Stimulated activated memory B cell treated with anti-CD40 and anti-IgM and Interleukin-4, amounts not matched to agents 10 μg/mL and 1 μg/mL and 100 μg/mL, for 72 hours (primary cell): ENCODE results near the gene MACROD2.
A peak's percentile ranks its signal among the peaks of the same experiment; 100 is the strongest.
"Not testable (repeated sequence)": the region's sequence is repeated elsewhere in the genome, so short reads cannot be mapped to it uniquely, and the experiment has no call there.

Source experiments
- ATAC-seq: fragments of 150-1000 bp; cut with Tn5 transposase; 2 replicates; pipeline ENCODE4 v1.10.0; 2021
- H3K27ac Mint-ChIP-seq: one replicate; pipeline ENCODE4 v1.8.0; 2022; ENCODE audit warnings: mild to moderate bottlenecking, mixed read lengths
- H3K27me3 Mint-ChIP-seq: one replicate; pipeline ENCODE4 v1.8.0; 2022; ENCODE audit warnings: mixed read lengths
- H3K36me3 Mint-ChIP-seq: one replicate; pipeline ENCODE4 v1.8.0; 2022; ENCODE audit warnings: mixed read lengths
- H3K4me1 Mint-ChIP-seq: one replicate; pipeline ENCODE4 v1.8.0; 2022; ENCODE audit warnings: mixed read lengths
- H3K4me3 Mint-ChIP-seq: one replicate; pipeline ENCODE4 v1.8.0; 2022; ENCODE audit warnings: mild to moderate bottlenecking, moderate library complexity, mixed read lengths
- H3K9me3 Mint-ChIP-seq: one replicate; pipeline ENCODE4 v1.8.0; 2022; ENCODE audit warnings: mixed read lengths

MACROD2 gene

GRCh38 chr20:15119852-15120487, 1124.7 kb downstream of the MACROD2 start:
- no peaks in the 10 kb centered on the region for H3K9me3 Mint-ChIP-seq
- no peaks in the 10 kb centered on the region for H3K27me3 Mint-ChIP-seq
- H3K36me3 Mint-ChIP-seq, result no peaks in the 10 kb centered on the region
- no peak overlapping the region for H3K27ac Mint-ChIP-seq
- no peak for ATAC-seq
- H3K4me1 Mint-ChIP-seq, result no peaks in the 10 kb centered on the region
- no peak overlapping the region for H3K4me3 Mint-ChIP-seq

GRCh38 chr20:15122613-15123012, 1127.3 kb downstream of the MACROD2 start:
- no peak overlapping the region for H3K4me3 Mint-ChIP-seq
- no peaks in the 10 kb centered on the region for H3K9me3 Mint-ChIP-seq
- H3K36me3 Mint-ChIP-seq, result no peaks in the 10 kb centered on the region
- H3K27me3 Mint-ChIP-seq, result no peaks in the 10 kb centered on the region
- no peaks in the 10 kb centered on the region for H3K4me1 Mint-ChIP-seq
- ATAC-seq, result no peak
- H3K27ac Mint-ChIP-seq, result no peak overlapping the region

GRCh38 chr20:15131176-15131575, 1135.9 kb downstream of the MACROD2 start:
- no peaks in the 10 kb centered on the region for H3K4me1 Mint-ChIP-seq
- H3K27me3 Mint-ChIP-seq, result peaks cover 22% of the 10 kb centered on the region
- H3K36me3 Mint-ChIP-seq, result no peaks in the 10 kb centered on the region
- no peak for ATAC-seq
- no peak overlapping the region for H3K4me3 Mint-ChIP-seq
- no peak overlapping the region for H3K27ac Mint-ChIP-seq
- no peaks in the 10 kb centered on the region for H3K9me3 Mint-ChIP-seq

DNA sequence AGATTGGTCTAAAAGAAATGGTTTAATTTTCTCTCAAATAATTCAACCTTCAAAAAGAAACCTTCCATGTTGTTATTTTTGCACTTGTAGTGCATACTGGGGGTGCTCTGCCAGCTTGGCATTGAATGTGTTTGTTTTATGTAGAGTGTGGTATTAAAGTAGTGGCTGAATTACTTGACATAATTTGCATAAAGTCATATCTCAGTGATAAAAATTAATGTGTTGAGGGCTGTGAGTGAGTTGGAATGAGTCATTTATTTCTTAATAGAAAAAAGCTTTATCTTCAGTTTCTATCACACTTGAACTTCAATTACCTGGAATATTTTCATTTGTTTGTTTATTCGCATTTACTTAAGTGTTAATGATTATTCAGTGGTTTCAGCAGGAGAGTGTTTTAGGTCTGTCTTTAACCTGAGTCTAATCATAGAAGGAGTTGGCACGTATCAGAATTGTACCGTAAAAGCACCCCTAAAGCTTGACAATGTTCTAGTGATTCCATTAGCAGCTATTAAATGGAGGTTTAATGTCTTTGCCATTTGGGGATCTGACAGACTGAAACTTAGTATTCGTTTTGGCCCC, 1143.3 kb downstream of the MACROD2 start:
- Mint-ChIP-seq H3K4me3 (no peak overlapping the region), H3K4me1 (no peaks in the 10 kb centered on the region), H3K36me3 (no peaks in the 10 kb centered on the region), H3K27me3 (no peaks in the 10 kb centered on the region), H3K9me3 (no peaks in the 10 kb centered on the region), H3K27ac (no peak overlapping the region)
- no peak for ATAC-seq

- no peaks in the 10 kb centered on the region for H3K4me1 Mint-ChIP-seq
- no peaks in the 10 kb centered on the region for H3K9me3 Mint-ChIP-seq
- no peak overlapping the region for H3K4me3 Mint-ChIP-seq
- no peak overlapping the region for H3K27ac Mint-ChIP-seq
- no peak for ATAC-seq
- H3K36me3 Mint-ChIP-seq, result no peaks in the 10 kb centered on the region
- no peaks in the 10 kb centered on the region for H3K27me3 Mint-ChIP-seq
Measured at GRCh38 chr20:15139522-15139921, 1144.2 kb downstream of the MACROD2 start.

DNA sequence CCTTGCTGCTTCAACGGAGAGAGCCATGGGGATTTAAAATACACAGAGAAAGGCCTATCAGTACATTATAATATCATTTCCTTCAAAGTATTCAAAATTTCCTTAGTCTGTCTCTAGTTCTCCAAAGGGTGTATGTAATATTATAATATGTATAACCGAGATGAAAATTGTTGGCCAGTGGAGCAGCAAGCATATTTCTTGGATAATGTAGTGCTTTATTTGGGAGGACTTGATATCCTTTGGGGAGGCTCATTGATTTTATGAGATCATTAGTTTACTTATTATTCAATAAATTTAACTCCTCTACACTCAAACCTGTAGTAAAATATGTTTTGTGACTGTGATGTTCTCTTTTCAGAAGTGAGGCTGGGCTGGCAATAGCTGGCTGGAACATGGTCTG, 1145.0 kb downstream of the MACROD2 start:
- H3K27ac Mint-ChIP-seq, result no peak overlapping the region
- H3K27me3 Mint-ChIP-seq, result no peaks in the 10 kb centered on the region
- no peaks in the 10 kb centered on the region for H3K4me1 Mint-ChIP-seq
- ATAC-seq, result no peak
- H3K9me3 Mint-ChIP-seq, result no peaks in the 10 kb centered on the region
- H3K4me3 Mint-ChIP-seq, result no peak overlapping the region
- no peaks in the 10 kb centered on the region for H3K36me3 Mint-ChIP-seq

DNA sequence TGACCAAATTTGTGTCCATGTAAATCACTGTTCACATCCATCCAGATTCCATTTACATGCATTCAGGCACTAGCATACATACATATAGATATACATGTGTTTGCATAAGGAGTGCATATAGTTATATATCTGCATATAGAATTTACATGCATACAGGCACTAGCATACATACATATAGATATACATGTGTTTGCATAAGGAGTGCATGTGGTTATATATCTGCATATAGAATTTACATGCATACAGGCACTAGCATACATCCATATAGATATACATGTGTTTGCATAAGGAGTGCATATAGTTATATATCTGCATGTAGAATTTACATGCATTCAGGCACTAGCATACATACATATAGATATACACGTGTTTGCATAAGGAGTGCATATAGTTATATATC, 1145.6 kb downstream of the MACROD2 start:
- H3K36me3 Mint-ChIP-seq, H3K27ac Mint-ChIP-seq, H3K27me3 Mint-ChIP-seq, H3K9me3 Mint-ChIP-seq, H3K4me1 Mint-ChIP-seq, ATAC-seq, H3K4me3 Mint-ChIP-seq: not testable (repeated sequence)

DNA sequence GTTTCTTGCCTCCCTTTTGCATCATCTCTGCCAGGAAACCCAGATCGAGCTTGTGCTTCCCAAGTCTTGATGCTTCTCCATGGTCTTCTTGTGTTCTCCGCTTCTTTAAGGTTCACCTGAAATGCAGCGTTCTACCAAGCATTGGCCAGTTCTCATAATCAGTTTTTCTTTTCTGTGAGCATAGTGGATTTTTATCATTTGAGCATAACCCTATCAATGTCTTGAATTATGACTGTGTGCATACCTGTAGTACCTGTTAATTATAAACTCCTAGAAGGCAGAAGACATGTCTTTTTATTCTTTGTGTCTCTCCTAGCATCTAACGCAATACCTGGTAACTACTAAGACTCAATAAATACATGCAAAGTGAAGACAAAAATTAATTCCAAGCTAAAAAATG, 1146.5 kb downstream of the MACROD2 start:
- Mint-ChIP-seq H3K4me3 (no peak overlapping the region), H3K9me3 (no peaks in the 10 kb centered on the region), H3K4me1 (no peaks in the 10 kb centered on the region), H3K36me3 (no peaks in the 10 kb centered on the region), H3K27me3 (no peaks in the 10 kb centered on the region), H3K27ac (no peak overlapping the region)
- no peak for ATAC-seq

DNA sequence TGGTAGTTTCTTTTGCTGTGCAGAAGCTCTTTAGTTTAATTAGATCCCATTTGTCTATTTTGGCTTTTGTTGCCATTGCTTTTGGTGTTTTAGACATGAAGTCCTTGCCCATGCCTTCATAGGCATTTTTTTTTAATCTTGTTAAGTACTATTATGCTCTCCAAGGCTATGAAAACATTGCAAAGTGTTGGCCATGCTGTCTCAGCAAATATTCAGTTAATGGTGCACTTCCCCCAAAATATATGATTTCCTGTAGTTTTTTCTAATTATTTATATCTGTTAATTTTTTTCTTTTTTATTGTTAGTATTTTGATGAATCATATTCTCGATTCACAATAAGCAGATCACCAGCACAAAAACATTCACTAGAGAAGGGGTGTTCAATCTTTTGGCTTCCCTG, 1148.2 kb downstream of the MACROD2 start:
- ATAC-seq, result no peak
- Mint-ChIP-seq H3K36me3 (no peaks in the 10 kb centered on the region), H3K4me1 (no peaks in the 10 kb centered on the region), H3K27ac (no peak overlapping the region), H3K27me3 (no peaks in the 10 kb centered on the region), H3K4me3 (no peak overlapping the region), H3K9me3 (no peaks in the 10 kb centered on the region)

DNA sequence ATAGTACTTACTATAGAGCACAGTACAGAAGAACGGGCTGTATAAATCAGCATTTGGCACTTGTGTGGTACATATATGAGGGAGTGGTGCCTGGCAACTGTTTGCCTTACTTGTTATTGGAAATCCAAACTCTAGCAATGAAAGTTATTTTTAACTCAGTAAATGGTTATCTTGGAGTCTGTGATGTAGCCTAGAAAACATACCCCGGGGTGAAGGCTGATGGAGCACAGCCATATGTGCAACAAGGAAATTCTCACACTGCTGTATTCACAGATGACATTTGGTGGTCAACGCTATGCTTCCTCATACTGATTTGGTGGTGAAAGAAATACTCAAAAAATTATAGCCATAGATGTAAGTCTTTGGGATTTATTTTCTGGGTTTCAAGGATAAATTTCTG, 1149.6 kb downstream of the MACROD2 start:
- no peak overlapping the region for H3K27ac Mint-ChIP-seq
- no peaks in the 10 kb centered on the region for H3K27me3 Mint-ChIP-seq
- no peak for ATAC-seq
- H3K4me3 Mint-ChIP-seq, result no peak overlapping the region
- no peaks in the 10 kb centered on the region for H3K4me1 Mint-ChIP-seq
- no peaks in the 10 kb centered on the region for H3K9me3 Mint-ChIP-seq
- no peaks in the 10 kb centered on the region for H3K36me3 Mint-ChIP-seq

DNA sequence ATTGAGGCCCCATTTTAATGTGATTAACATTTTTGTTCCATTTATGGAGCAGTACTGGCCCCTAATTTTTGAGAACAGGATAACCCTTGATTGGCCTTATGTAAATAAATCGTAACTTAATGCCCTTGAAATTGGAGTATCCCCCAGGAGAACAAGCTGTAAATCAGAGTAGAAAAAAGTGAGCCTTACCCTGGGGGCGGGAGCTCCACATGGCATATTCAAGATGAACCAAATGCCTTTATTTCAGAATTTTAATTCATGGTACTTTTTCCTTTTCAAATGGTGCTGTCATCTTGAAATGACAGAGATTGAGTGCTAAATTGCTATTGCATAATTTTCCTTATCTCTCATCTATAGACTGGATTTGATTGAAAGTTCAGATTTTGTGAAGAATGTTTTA, 1151.6 kb downstream of the MACROD2 start:
- Mint-ChIP-seq H3K9me3 (peaks cover 4% of the 10 kb centered on the region), H3K27me3 (no peaks in the 10 kb centered on the region), H3K27ac (no peak overlapping the region), H3K4me1 (no peaks in the 10 kb centered on the region), H3K4me3 (no peak overlapping the region), H3K36me3 (no peaks in the 10 kb centered on the region)
- no peak for ATAC-seq

DNA sequence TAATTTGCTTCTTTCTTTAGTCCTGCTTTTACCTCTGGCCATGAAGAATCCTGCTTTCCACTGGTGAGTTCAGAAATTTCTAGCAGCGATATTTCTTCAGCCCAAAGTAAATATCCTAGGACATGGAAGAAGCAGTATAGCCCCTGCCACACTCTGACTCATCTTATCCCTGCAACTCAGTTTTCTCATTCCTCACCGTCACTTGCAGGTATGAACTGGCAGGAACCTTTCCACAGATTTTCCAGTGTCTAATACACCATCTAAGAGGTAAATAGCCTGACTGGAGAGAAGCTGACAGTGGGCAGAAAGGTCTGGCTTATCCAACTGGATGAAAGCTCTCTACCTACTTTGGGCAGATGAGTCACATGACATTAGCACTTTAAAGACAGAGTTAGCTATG, 1158.8 kb downstream of the MACROD2 start:
- no peak for ATAC-seq
- no peaks in the 10 kb centered on the region for H3K27me3 Mint-ChIP-seq
- no peaks in the 10 kb centered on the region for H3K36me3 Mint-ChIP-seq
- H3K9me3 Mint-ChIP-seq, result peaks cover 8% of the 10 kb centered on the region
- no peak overlapping the region for H3K27ac Mint-ChIP-seq
- H3K4me1 Mint-ChIP-seq, result no peaks in the 10 kb centered on the region
- H3K4me3 Mint-ChIP-seq, result no peak overlapping the region

DNA sequence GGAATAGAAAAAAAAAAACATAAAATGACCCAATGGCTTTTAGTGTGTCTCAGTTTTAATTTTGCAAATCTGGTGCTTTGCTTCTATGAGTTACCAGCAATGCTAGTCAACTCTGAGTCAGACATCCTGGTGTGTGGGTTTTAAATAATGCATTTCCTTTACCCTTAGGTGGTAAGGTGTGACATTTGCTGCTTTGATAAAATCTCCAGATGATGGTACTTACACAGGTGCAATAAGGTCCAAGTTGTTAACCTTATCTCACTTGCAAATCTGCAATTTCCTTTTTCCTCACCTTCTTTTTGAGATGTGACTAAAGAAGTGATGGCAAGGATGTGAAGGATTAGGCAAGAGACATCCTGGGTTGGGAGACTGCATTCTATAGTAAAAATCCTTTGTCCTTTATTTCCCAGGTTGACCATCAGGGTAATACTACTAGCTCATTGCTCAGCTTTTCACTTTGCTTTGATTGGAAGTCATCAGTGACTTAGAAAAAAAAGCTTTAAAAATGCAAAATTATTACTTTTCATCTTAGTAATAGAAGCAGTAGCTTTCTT, 1160.6 kb downstream of the MACROD2 start:
- H3K36me3 Mint-ChIP-seq, result no peaks in the 10 kb centered on the region
- no peak for ATAC-seq
- H3K4me1 Mint-ChIP-seq, result no peaks in the 10 kb centered on the region
- peaks cover 11% of the 10 kb centered on the region for H3K27me3 Mint-ChIP-seq
- peaks cover 8% of the 10 kb centered on the region for H3K9me3 Mint-ChIP-seq
- H3K27ac Mint-ChIP-seq, result no peak overlapping the region
- no peak overlapping the region for H3K4me3 Mint-ChIP-seq

DNA sequence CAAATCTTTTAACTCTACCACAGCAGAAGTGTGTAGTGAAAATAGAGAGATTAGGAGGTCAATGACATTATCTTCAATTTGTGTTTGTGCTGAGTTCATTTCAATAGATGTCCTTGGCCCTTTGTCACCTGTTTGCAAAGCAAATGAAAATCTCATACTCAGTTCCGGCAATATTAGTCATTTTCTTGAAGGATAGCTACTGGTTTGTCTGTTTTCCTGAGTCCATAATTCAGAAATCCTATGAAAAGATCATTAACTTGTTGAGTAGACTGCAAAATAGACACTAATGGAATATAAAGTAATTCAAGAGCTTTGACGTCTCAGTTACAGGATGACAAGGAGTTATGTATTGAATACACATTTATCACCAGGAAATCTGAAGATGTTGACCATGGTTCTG, 1163.2 kb downstream of the MACROD2 start:
- Mint-ChIP-seq H3K9me3 (no peaks in the 10 kb centered on the region), H3K27me3 (peaks cover 11% of the 10 kb centered on the region), H3K36me3 (no peaks in the 10 kb centered on the region), H3K4me1 (peaks cover 14% of the 10 kb centered on the region), H3K27ac (no peak overlapping the region), H3K4me3 (no peak overlapping the region)
- ATAC-seq, result no peak

DNA sequence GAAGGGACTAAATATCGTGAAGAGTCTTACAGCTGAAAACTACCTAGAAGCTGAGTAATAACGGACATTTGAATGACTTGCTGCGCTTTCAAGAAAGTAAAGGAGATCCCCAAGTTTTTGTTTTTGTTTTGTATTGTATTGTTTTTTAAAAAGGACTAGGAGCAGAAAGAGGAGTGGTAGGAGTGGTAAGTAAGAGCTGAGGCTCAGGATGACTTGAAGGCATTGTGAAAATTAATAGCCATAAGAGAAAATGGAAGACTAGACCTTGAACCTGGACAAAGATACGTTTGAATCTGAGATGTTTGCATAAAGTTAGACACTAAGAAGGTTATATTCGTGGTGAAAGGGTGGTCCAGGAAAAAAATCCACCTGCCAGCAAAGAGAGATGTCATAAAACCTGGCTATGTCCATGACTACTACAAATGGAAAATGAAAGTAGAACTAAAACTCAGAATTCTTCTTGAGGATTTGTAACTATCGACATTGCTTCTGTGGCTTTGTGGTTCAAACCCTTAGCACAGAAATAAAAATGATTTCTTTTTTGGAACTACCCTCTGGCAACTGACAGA, 1166.8 kb downstream of the MACROD2 start:
- peak; percentile 59 for ATAC-seq
- Mint-ChIP-seq H3K27ac (peak overlapping the region; percentile 83), H3K4me3 (peak overlapping the region; percentile 78), H3K9me3 (no peaks in the 10 kb centered on the region), H3K4me1 (peaks cover 14% of the 10 kb centered on the region), H3K36me3 (no peaks in the 10 kb centered on the region), H3K27me3 (peaks cover 11% of the 10 kb centered on the region)

DNA sequence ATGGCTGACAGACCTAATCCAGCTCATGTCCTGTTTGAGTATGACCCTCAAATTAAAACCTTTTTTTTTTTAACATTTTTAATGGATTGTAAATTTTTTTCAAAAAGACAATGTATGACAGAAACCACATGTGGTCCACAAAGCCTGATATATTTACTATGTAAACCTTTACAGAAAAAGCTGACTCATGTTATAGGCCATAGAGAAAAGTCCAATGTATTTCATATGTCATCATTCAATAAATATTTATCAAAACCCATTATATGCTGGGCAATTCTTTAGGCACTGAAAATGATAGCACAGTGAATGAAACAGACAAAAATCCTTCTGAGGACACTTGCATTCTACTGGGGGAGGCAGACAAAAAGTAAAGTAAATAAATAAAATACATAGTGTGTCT, 1168.3 kb downstream of the MACROD2 start:
- no peaks in the 10 kb centered on the region for H3K36me3 Mint-ChIP-seq
- H3K27ac Mint-ChIP-seq, result no peak overlapping the region
- H3K9me3 Mint-ChIP-seq, result no peaks in the 10 kb centered on the region
- H3K27me3 Mint-ChIP-seq, result peaks cover 11% of the 10 kb centered on the region
- peaks cover 14% of the 10 kb centered on the region for H3K4me1 Mint-ChIP-seq
- H3K4me3 Mint-ChIP-seq, result no peak overlapping the region
- no peak for ATAC-seq
